Measurements from ENCODE around the gene SRRM2.

SRRM2 gene

GRCh38 chr16:2798723-2799204 lies 46.3 kb downstream of the SRRM2 start:
- DNase-seq (ENCODE audit: low read depth): no peak

GRCh38 chr16:2799205-2799858 lies 46.9 kb downstream of the SRRM2 start:
- DNase-seq (ENCODE audit: low read depth): no peak

- no peak for DNase-seq (ENCODE audit: low read depth)
Measured at GRCh38 chr16:2799859-2800226, 47.4 kb downstream of the SRRM2 start.

- DNase-seq (ENCODE audit: low read depth): no peak
Measured at GRCh38 chr16:2803545-2804195, 51.2 kb downstream of the SRRM2 start.

GRCh38 chr16:2804728-2805127 lies 52.3 kb downstream of the SRRM2 start:
- no peak for DNase-seq (ENCODE audit: low read depth)

GRCh38 chr16:2806286-2806685 lies 53.8 kb downstream of the SRRM2 start:
- no peak for DNase-seq (ENCODE audit: low read depth)

- no peak for DNase-seq (ENCODE audit: low read depth)
Measured at GRCh38 chr16:2808181-2808580, 55.7 kb downstream of the SRRM2 start.

GRCh38 chr16:2809149-2809760 lies 56.8 kb downstream of the SRRM2 start:
- DNase-seq (ENCODE audit: low read depth): no peak

- no peak for DNase-seq (ENCODE audit: low read depth)
Measured at GRCh38 chr16:2810651-2811050, 58.2 kb downstream of the SRRM2 start.

- no peak for DNase-seq (ENCODE audit: low read depth)
Measured at GRCh38 chr16:2811703-2812471, 59.4 kb downstream of the SRRM2 start.

- no peak for DNase-seq (ENCODE audit: low read depth)
Measured at GRCh38 chr16:2813771-2814221, 61.4 kb downstream of the SRRM2 start.

- no peak for DNase-seq (ENCODE audit: low read depth)
Measured at GRCh38 chr16:2814551-2815298, 62.3 kb downstream of the SRRM2 start.

- no peak for DNase-seq (ENCODE audit: low read depth)
Measured at GRCh38 chr16:2815299-2815771, 62.9 kb downstream of the SRRM2 start.

GRCh38 chr16:2816751-2817339 lies 64.4 kb downstream of the SRRM2 start, which contains the start of gene PRSS21:
TSS of gene PRSS21 (plus strand) at chr16:2817237. CDS start at chr16:2817269, 32 bp downstream.
- DNase-seq (ENCODE audit: low read depth): no peak

GRCh38 chr16:2817340-2818271 lies 65.2 kb downstream of the SRRM2 start:
- DNase-seq (ENCODE audit: low read depth): no peak

- DNase-seq (ENCODE audit: low read depth): no peak
Measured at GRCh38 chr16:2818272-2818876, 65.9 kb downstream of the SRRM2 start.

- no peak for DNase-seq (ENCODE audit: low read depth)
Measured at GRCh38 chr16:2819179-2819938, 66.9 kb downstream of the SRRM2 start.

- DNase-seq (ENCODE audit: low read depth): no peak
Measured at GRCh38 chr16:2819939-2820835, 67.7 kb downstream of the SRRM2 start.
